Adrenal gland (tissue), 5 donors: ENCODE data around the gene GPC5.

ENCODE experiments used
- CTCF ChIP-seq, 6 experiments: fragments of 450-650 bp in 4 of 6; fragments of 200-600 bp in 2 of 6; sonication (generic) in 1 of 6; IDR thresholded peaks; 1 replicate in 5 of 6; 2 replicates in 1 of 6; pipeline versions ENCODE4 v1.5.1 to v1.8.0; 2016 to 2021; ENCODE audit warnings: antibody characterized with exemption in 6 of 6, mild to moderate bottlenecking in 2 of 6, moderate library complexity in 1 of 6
- POLR2A ChIP-seq, 2 donors: fragments of 450-650 bp; IDR thresholded peaks; one replicate each; pipeline ENCODE4 v1.6.1; 2017; ENCODE audit warnings: antibody characterized with exemption in 2 of 2, mild to moderate bottlenecking in 2 of 2, moderate library complexity in 1 of 2
- donor health status: DM: no; HTN: no; CAD: no.

- no peak for TF ChIP-seq POLR2A (IDR thresholded peaks at IDR 0.05)
- TF ChIP-seq CTCF (IDR thresholded peaks at IDR 0.05) = no peak
Observed at GRCh38 chr13:92830821-92831220, 1432.4 kb downstream of the GPC5 start.
